PC-9 (cell line): ENCODE results near the gene GPC5.

ENCODE experiments used
- EZH2 ChIP-seq: fragments of 200-600 bp; sonication (generic); IDR thresholded peaks from 2 replicates; pipeline ENCODE4 v1.8.0; 2017; ENCODE audit warnings: antibody characterized with exemption, low read depth
- TF ChIP-seq, protein P1 (sequence below): fragments of 200-600 bp; sonication (generic); conservative IDR thresholded peaks from 2 replicates; pipeline ENCODE4 v1.6.1; 2017; ENCODE audit warnings: mixed run types, antibody characterized with exemption, mild to moderate bottlenecking, moderate library complexity

DNA sequence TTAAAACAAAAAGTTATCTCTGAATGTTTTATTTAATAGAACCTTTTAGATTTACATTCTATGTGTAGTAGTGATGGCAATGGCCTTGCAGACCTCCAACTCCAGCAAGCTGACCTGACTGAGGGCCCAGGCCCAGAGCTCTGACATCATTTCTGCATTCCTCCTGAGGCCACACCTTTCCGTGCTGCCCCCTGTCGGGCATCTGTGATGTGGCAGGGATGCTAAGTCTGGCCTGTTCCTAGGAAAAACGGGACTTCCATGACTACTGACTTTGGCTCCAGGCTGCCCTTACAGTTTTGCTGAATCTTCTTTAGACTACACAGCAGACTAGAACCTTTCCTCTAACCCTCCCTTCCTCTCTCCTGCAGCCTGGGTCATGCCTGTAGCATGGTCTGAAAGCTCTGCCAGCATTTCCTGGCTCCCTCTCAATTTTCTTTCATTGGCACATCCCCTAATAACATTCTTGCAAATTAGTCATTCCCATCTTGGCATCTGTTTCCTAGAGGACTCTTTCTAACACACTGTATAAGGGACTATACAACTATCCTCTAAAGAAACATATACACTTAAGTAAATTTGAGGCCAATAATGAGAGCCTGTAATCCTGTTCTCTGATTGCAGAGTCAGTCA, 249.1 kb downstream of the GPC5 start:
- TF ChIP-seq, protein P1, sequence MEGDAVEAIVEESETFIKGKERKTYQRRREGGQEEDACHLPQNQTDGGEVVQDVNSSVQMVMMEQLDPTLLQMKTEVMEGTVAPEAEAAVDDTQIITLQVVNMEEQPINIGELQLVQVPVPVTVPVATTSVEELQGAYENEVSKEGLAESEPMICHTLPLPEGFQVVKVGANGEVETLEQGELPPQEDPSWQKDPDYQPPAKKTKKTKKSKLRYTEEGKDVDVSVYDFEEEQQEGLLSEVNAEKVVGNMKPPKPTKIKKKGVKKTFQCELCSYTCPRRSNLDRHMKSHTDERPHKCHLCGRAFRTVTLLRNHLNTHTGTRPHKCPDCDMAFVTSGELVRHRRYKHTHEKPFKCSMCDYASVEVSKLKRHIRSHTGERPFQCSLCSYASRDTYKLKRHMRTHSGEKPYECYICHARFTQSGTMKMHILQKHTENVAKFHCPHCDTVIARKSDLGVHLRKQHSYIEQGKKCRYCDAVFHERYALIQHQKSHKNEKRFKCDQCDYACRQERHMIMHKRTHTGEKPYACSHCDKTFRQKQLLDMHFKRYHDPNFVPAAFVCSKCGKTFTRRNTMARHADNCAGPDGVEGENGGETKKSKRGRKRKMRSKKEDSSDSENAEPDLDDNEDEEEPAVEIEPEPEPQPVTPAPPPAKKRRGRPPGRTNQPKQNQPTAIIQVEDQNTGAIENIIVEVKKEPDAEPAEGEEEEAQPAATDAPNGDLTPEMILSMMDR, result peak; percentile 63
- TF ChIP-seq EZH2, result no peak
